Panc1 (cell line): Measurements from ENCODE around the gene CNKSR3.

Experiments used
- POLR2AphosphoS5 ChIP-seq: IDR thresholded peaks from 2 replicates; pipeline ENCODE4 v1.6.1; 2012; ENCODE audit warnings: mild to moderate bottlenecking, low read depth, low read length, moderate library complexity
- TF ChIP-seq, protein P1 (sequence below): fragments of 450-650 bp; IDR thresholded peaks from 2 replicates; pipeline ENCODE4 v1.5.1; 2017; ENCODE audit warnings: mild to moderate bottlenecking

DNA sequence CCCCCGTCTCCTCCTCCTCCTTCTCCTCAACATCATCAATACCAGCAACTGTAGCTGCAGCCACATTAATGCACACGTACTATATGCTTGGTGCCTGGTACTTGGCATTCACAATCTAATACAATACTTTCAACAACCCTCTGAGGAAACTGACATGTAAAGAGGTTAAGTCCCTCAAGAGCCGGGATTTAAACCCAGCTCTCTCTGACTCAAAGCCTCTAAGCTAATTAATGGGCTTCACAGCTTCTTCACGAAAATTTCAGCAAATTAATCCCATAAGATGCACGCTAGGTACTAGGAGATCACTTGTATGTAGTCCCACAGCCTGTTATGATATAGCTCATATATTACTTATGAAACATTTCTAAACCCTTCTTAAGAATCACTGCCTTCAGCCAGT, 80.8 kb downstream of the CNKSR3 start:
- no peak for TF ChIP-seq POLR2AphosphoS5
- TF ChIP-seq, protein P1, sequence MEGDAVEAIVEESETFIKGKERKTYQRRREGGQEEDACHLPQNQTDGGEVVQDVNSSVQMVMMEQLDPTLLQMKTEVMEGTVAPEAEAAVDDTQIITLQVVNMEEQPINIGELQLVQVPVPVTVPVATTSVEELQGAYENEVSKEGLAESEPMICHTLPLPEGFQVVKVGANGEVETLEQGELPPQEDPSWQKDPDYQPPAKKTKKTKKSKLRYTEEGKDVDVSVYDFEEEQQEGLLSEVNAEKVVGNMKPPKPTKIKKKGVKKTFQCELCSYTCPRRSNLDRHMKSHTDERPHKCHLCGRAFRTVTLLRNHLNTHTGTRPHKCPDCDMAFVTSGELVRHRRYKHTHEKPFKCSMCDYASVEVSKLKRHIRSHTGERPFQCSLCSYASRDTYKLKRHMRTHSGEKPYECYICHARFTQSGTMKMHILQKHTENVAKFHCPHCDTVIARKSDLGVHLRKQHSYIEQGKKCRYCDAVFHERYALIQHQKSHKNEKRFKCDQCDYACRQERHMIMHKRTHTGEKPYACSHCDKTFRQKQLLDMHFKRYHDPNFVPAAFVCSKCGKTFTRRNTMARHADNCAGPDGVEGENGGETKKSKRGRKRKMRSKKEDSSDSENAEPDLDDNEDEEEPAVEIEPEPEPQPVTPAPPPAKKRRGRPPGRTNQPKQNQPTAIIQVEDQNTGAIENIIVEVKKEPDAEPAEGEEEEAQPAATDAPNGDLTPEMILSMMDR: no peak
